GM21447 (cell line): ENCODE measurements around the gene FEN1.

ENCODE experiments used
- ATAC-seq: cut with Tn5 transposase; IDR thresholded peaks from one replicate; pipeline ENCODE4 v1.9.1; 2021; ENCODE audit not compliant: unreplicated experiment

The FEN1 gene

GRCh38 chr11:61792310-61793082 is at the start of gene FEN1, which contains the start of gene TMEM258:
FEN1 (plus strand) TSS chr11:61792911; CDS start chr11:61795362, 2,451 bp downstream.
TMEM258 (minus strand) TSS chr11:61792599; CDS start chr11:61792558, 41 bp downstream.
- peak; percentile 85 for ATAC-seq

- no peak for ATAC-seq
Measured at GRCh38 chr11:61743486-61744095, 49.1 kb upstream of the FEN1 start.

GRCh38 chr11:61744181-61744580 is 48.5 kb upstream of the FEN1 start:
- no peak for ATAC-seq

GRCh38 chr11:61744609-61745156 is 48.0 kb upstream of the FEN1 start:
- ATAC-seq = no peak

GRCh38 chr11:61745781-61746441 is 46.8 kb upstream of the FEN1 start:
- ATAC-seq = no peak

- no peak for ATAC-seq
Measured at GRCh38 chr11:61746442-61747191, 46.1 kb upstream of the FEN1 start.

GRCh38 chr11:61747192-61747966 is 45.3 kb upstream of the FEN1 start:
- no peak for ATAC-seq

- no peak for ATAC-seq
Measured at GRCh38 chr11:61747967-61748285, 44.8 kb upstream of the FEN1 start.

- ATAC-seq = no peak
Measured at GRCh38 chr11:61749591-61750217, 43.0 kb upstream of the FEN1 start.

- no peak for ATAC-seq
Measured at GRCh38 chr11:61750631-61751273, 42.0 kb upstream of the FEN1 start.

- no peak for ATAC-seq
Measured at GRCh38 chr11:61751384-61751783, 41.3 kb upstream of the FEN1 start.

GRCh38 chr11:61752117-61752924 is 40.4 kb upstream of the FEN1 start, which contains the start of gene MYRF:
MYRF (plus strand) TSS chr11:61752636; CDS start chr11:61752745, 109 bp downstream.
- ATAC-seq = no peak

GRCh38 chr11:61752925-61753521 is 39.7 kb upstream of the FEN1 start:
- no peak for ATAC-seq

GRCh38 chr11:61753672-61754071 is 39.0 kb upstream of the FEN1 start:
- ATAC-seq = no peak

- no peak for ATAC-seq
Measured at GRCh38 chr11:61754534-61755482, 37.9 kb upstream of the FEN1 start.

- no peak for ATAC-seq
Measured at GRCh38 chr11:61756147-61756451, 36.6 kb upstream of the FEN1 start.
